Natural killer cell (primary cell): ENCODE results near the gene MACO1. TPM values are rescaled to one million over a fixed set of nuclear protein-coding genes. Genes with fewer than 3 reads are reported as not detected.

Experiments used
- ATAC-seq, 3 donors: fragments of 150-1000 bp in 2 of 3; fragments of 200-7000 bp in 1 of 3; cut with Tn5 transposase; 1 replicate in 1 of 3; 2 replicates in 2 of 3; pipeline ENCODE4 v1.10.0; 2021; ENCODE audit warnings: mild to moderate bottlenecking in 2 of 3, moderate library complexity in 2 of 3
- DNase-seq, 2 donors: peaks; one replicate each; pipeline versions ENCODE4 v3.0.0 to v3.0.0-alpha.2; 2013 to 2021; ENCODE audit warnings: mixed read lengths in 1 of 2
- H3K27ac ChIP-seq: one replicate; pipeline ENCODE4 v1.5.1; 2013; ENCODE audit warnings: mild to moderate bottlenecking, low read length
- H3K27me3 ChIP-seq: one replicate; pipeline ENCODE4 v1.6.1; 2013; ENCODE audit warnings: low read length; ENCODE audit not compliant: control insufficient read depth, insufficient read depth
- H3K36me3 ChIP-seq: one replicate; pipeline ENCODE4 v1.6.1; 2013; ENCODE audit warnings: low read length; ENCODE audit not compliant: control insufficient read depth, insufficient read depth
- H3K4me1 ChIP-seq: one replicate; pipeline ENCODE4 v1.6.1; 2013; ENCODE audit warnings: low read length; ENCODE audit not compliant: control insufficient read depth, insufficient read depth
- H3K4me3 ChIP-seq: one replicate; pipeline ENCODE4 v1.5.1; 2013; ENCODE audit warnings: low read length
- H3K9me3 ChIP-seq: one replicate; pipeline ENCODE4 v1.6.1; 2013; ENCODE audit warnings: low read length; ENCODE audit not compliant: control insufficient read depth, insufficient read depth
- H3K27ac Mint-ChIP-seq, 2 donors: one replicate each; pipeline ENCODE4 v1.8.0; 2022; ENCODE audit warnings: mild to moderate bottlenecking in 2 of 2, mixed read lengths in 2 of 2, moderate library complexity in 1 of 2
- H3K27me3 Mint-ChIP-seq, 2 donors: one replicate each; pipeline ENCODE4 v1.8.0; 2022; ENCODE audit warnings: low read depth in 2 of 2, mixed read lengths in 2 of 2
- H3K36me3 Mint-ChIP-seq: one replicate; pipeline ENCODE4 v1.8.0; 2022; ENCODE audit warnings: mixed read lengths
- H3K4me1 Mint-ChIP-seq, 2 donors: one replicate each; pipeline ENCODE4 v1.8.0; 2022; ENCODE audit warnings: mixed read lengths in 2 of 2
- H3K4me3 Mint-ChIP-seq: one replicate; pipeline ENCODE4 v1.8.0; 2022; ENCODE audit warnings: mild to moderate bottlenecking, moderate library complexity, mixed read lengths
- H3K9me3 Mint-ChIP-seq, 2 donors: one replicate each; pipeline ENCODE4 v1.8.0; 2022; ENCODE audit warnings: mixed read lengths in 2 of 2
- WGBS: methylation state at CpG from one replicate; pipeline ENCODE4 v1.1.7; 2013; ENCODE audit warnings: missing lambda C conversion rate; ENCODE audit not compliant: insufficient coverage; 5-methylcytosine and 5-hydroxymethylcytosine counted together
- intact Hi-C: fragments of 100-400 bp; cut with micrococcal nuclease; formaldehyde crosslinking; loops from one replicate; pipeline ENCODE4 v1.14.2; 2022
- total RNA-seq, 4 donors: library from RNA; stranded (reverse); fragments of 120-200 nt in 1 of 4; gene quantifications; one replicate each; pipeline versions ENCODE4 v1.2.3 to v1.2.4, GENCODE V29; 2013 to 2022
- TF ChIP-seq, protein P1 (sequence below): fragments of 200-600 bp; IDR thresholded peaks from one replicate; pipeline ENCODE4 v1.8.0; 2022; ENCODE audit warnings: antibody characterized with exemption

Gene MACO1
- total RNA-seq, 3 donors from 2014 or later (not counting 1 experiment from before 2014, with no cell fraction given), result 15.9 to 19.6 (median 16.9) TPM

- H3K36me3 Mint-ChIP-seq, result peaks cover 34% of the 10 kb centered on the region
- ATAC-seq (peak in 1 of 3 donors; percentile 44), DNase-seq (peak in 1 of 2 donors; percentile 64)
- peaks cover 0 to 5% of the 10 kb centered on the region in 2 donors for H3K4me1 Mint-ChIP-seq
- Histone ChIP-seq H3K27me3 (no peaks in the 10 kb centered on the region), H3K27ac (no peak overlapping the region), H3K4me3 (no peak overlapping the region), H3K4me1 (no peaks in the 10 kb centered on the region), H3K36me3 (peaks cover 50% of the 10 kb centered on the region), H3K9me3 (no peaks in the 10 kb centered on the region)
- H3K9me3 Mint-ChIP-seq, result no peaks in the 10 kb centered on the region
- H3K27me3 Mint-ChIP-seq, result no peaks in the 10 kb centered on the region
- H3K4me3 Mint-ChIP-seq, result no peak overlapping the region
- 100% methylated on average over 2 of the region's 2 CpGs for WGBS
- peak overlapping the region in 1 of 2 donors; percentile 22 for H3K27ac Mint-ChIP-seq
- intact Hi-C loops, result no loop called here
- TF ChIP-seq, protein P1, sequence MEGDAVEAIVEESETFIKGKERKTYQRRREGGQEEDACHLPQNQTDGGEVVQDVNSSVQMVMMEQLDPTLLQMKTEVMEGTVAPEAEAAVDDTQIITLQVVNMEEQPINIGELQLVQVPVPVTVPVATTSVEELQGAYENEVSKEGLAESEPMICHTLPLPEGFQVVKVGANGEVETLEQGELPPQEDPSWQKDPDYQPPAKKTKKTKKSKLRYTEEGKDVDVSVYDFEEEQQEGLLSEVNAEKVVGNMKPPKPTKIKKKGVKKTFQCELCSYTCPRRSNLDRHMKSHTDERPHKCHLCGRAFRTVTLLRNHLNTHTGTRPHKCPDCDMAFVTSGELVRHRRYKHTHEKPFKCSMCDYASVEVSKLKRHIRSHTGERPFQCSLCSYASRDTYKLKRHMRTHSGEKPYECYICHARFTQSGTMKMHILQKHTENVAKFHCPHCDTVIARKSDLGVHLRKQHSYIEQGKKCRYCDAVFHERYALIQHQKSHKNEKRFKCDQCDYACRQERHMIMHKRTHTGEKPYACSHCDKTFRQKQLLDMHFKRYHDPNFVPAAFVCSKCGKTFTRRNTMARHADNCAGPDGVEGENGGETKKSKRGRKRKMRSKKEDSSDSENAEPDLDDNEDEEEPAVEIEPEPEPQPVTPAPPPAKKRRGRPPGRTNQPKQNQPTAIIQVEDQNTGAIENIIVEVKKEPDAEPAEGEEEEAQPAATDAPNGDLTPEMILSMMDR, result peak; percentile 67
These were observed 56.9 kb downstream of the MACO1 start for GRCh38 chr1:25487628-25488027.

GRCh38 chr1:25492323-25492722 lies 61.6 kb downstream of the MACO1 start:
- Mint-ChIP-seq H3K36me3 (peaks cover 34% of the 10 kb centered on the region), H3K4me1 (no peaks in the 10 kb centered on the region), H3K9me3 (no peaks in the 10 kb centered on the region), H3K27ac (peak overlapping the region in 1 of 2 donors; percentile 15), H3K4me3 (no peak overlapping the region), H3K27me3 (no peaks in the 10 kb centered on the region)
- H3K27ac ChIP-seq, result no peak overlapping the region
- 98% methylated on average over 8 of the region's 8 CpGs for WGBS
- no peak overlapping the region for H3K4me3 ChIP-seq
- no peaks in the 10 kb centered on the region for H3K27me3 ChIP-seq
- no peak for ATAC-seq
- no peaks in the 10 kb centered on the region for H3K9me3 ChIP-seq
- TF ChIP-seq, protein P1, result no peak
- no peaks in the 10 kb centered on the region for H3K4me1 ChIP-seq
- H3K36me3 ChIP-seq, result peaks cover 55% of the 10 kb centered on the region
- intact Hi-C loops, result no loop called here
- DNase-seq, result no peak

GRCh38 chr1:25494952-25495351 lies 64.3 kb downstream of the MACO1 start:
- no peaks in the 10 kb centered on the region for H3K4me1 ChIP-seq
- no peak overlapping the region for H3K4me3 Mint-ChIP-seq
- H3K27me3 ChIP-seq, result no peaks in the 10 kb centered on the region
- no peak overlapping the region for H3K27ac ChIP-seq
- H3K27ac Mint-ChIP-seq, result no peak overlapping the region
- H3K36me3 Mint-ChIP-seq, result peaks cover 32% of the 10 kb centered on the region
- H3K4me3 ChIP-seq, result no peak overlapping the region
- TF ChIP-seq, protein P1, result no peak
- H3K36me3 ChIP-seq, result peaks cover 61% of the 10 kb centered on the region
- intact Hi-C loops, result no loop called here
- H3K27me3 Mint-ChIP-seq, result no peaks in the 10 kb centered on the region
- H3K9me3 ChIP-seq, result no peaks in the 10 kb centered on the region
- ATAC-seq, result no peak
- DNase-seq, result no peak
- no peaks in the 10 kb centered on the region for H3K4me1 Mint-ChIP-seq
- WGBS, result 97% methylated on average over 3 of the region's 3 CpGs
- H3K9me3 Mint-ChIP-seq, result no peaks in the 10 kb centered on the region

- H3K27ac Mint-ChIP-seq, result no peak overlapping the region
- H3K36me3 Mint-ChIP-seq, result peaks cover 8% of the 10 kb centered on the region
- H3K27ac ChIP-seq, result no peak overlapping the region
- no peaks in the 10 kb centered on the region for H3K27me3 Mint-ChIP-seq
- TF ChIP-seq, protein P1, result no peak
- peaks cover 30% of the 10 kb centered on the region for H3K36me3 ChIP-seq
- intact Hi-C loops, result loop anchor here (5.0 kb wide), 1 partner anchor 312 kb away; no protein-coding TSS in a partner anchor
- DNase-seq (no peak), ATAC-seq (no peak)
- WGBS, result 95% methylated on average over 1 of the region's 1 CpG
- H3K27me3 ChIP-seq, result no peaks in the 10 kb centered on the region
- no peaks in the 10 kb centered on the region for H3K9me3 ChIP-seq
- H3K4me3 ChIP-seq, result no peak overlapping the region
- H3K9me3 Mint-ChIP-seq, result no peaks in the 10 kb centered on the region
- H3K4me1 Mint-ChIP-seq, result no peaks in the 10 kb centered on the region
- no peak overlapping the region for H3K4me3 Mint-ChIP-seq
- H3K4me1 ChIP-seq, result no peaks in the 10 kb centered on the region
These were observed 70.0 kb downstream of the MACO1 start for GRCh38 chr1:25500694-25501093.
